Fibroblast of skin of right biceps (primary cell): ENCODE measurements around the gene TMEM235.
"Not testable (repeated sequence)": the region's sequence is repeated elsewhere in the genome, so short reads cannot be mapped to it uniquely, and the experiment has no call there.

Source experiments
- DNase-seq: peaks from one replicate; pipeline ENCODE4 v3.0.0-alpha.2; 2013

Gene TMEM235

DNA sequence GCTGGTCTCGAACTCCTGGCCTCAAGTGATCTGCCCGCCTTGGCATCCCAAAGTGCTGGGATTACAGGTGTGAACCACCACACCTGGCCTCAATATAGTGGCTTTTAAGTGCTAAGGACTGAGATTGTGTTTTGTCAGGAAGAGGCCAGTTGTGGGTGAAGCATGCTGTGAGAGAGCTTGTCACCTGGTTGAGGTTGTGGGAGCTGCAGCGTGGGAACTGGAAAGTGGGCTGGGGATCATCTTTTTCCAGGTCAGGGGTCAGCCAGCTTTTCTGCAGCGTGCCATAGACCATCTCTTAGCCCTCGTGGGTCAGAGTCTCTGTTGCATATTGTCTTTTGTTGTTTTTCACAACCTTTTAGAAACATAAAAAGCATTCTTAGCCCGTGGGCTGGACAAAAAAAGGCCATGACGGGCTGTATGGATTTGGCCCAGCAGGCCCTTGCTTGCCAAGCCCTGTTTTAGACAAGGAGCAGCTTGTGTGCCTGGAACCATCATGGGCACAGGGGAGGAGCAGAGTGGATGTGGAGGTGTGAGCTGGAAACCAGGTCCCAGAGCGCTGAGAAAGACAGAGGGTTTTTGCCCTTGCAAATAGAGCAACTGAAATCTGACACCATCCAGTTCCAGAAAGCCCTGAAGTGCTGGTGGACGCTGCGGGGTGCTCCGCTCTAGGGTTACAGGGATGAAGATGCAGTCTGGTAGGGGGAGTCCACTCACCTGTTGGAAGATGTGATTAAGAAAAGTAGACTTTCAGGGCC lies 11.9 kb upstream of the TMEM235 start:
- DNase-seq, result no peak

DNA sequence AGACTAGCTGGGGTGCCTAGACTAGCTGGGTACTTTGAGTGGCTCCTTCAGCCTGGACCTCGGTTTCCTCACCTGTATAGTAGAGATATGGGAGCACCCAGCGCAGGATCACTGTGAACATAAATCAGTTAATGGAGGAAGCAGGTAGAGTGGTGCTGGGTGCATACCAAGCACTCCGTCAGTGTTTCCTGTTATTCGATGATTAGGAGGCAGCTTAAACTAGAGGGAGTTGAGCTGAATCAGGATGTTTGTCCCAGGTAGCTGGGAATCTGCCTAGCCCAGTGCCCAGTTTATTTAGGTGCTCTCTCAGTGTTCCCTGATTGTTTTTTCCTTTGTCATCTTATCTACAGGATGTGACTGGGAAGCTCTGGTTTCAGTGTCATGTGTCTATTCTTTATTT lies 8.4 kb upstream of the TMEM235 start:
- no peak for DNase-seq

DNA sequence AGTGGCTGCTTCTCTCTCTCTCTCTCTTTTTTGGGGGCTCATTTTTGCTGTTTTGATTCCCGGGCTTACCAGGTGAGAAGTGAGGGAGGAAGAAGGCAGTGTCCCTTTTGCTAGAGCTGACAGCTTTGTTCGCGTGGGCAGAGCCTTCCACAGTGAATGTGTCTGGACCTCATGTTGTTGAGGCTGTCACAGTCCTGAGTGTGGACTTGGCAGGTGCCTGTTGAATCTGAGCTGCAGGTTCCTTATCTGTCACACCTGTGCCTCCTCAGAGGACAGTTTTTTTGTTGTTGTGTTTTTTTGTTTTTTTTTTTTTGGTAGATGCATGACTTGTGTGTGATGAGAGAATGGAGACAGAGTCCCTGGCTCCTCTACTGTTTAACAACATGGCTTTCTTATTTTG lies 7.7 kb upstream of the TMEM235 start:
- no peak for DNase-seq

DNA sequence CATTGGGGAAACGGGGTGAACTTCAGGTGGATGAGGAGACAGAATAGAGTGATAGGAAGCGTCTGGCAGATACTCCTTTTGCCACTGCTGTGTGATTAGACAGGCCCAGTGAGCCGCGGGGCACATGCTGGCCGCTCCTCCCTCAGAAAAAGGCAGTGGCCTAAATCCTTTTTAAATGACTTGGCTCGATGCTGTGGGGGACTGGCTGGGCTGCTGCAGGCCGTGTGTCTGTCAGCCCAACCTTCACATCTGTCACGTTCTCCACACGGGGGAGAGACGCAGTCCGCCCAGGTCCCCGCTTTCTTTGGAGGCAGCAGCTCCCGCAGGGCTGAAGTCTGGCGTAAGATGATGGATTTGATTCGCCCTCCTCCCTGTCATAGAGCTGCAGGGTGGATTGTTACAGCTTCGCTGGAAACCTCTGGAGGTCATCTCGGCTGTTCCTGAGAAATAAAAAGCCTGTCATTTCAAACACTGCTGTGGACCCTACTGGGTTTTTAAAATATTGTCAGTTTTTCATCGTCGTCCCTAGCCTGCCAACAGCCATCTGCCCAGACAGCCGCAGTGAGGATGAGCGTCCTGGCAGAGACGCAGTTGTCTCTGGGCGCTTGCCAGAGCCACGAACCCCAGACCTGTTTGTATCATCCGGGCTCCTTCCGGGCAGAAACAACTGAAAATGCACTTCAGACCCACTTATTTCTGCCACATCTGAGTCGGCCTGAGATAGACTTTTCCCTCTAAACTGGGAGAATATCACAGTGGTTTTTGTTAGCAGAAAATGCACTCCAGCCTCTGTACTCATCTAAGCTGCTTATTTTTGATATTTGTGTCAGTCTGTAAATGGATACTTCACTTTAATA lies 7.0 kb upstream of the TMEM235 start:
- DNase-seq, result no peak

DNA sequence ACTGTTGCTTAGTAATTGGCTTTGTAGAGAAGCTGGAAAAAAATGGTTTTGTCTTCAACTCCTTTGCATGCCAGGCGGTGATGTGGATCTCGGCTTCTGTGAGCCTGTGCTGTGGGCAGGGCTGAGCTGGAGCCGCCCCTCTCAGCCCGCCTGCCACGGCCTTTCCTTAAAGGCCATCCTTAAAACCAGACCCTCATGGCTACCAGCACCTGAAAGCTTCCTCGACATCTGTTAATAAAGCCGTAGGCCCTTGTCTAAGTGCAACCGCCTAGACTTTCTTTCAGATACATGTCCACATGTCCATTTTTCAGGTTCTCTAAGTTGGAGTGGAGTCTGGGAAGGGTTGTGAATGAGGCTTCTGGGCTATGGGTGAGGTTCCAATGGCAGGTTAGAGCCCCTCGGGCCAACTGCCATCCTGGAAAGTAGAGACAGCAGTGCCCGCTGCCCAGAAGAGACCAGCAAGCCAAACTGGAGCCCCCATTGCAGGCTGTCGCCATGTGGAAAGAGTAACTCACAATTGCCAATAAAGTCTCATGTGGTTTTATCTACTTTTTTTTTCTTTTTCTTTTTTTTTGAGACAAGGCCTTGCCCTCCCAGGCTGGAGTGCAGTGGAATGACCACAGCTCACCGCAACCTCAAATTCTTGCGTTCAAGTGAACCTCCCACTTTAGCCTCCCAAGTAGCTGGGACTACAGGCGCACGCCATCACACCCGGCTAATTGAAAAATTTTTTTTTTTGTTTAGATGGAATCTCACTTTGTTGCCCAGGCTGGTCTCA lies 6.2 kb upstream of the TMEM235 start:
- no peak for DNase-seq

DNA sequence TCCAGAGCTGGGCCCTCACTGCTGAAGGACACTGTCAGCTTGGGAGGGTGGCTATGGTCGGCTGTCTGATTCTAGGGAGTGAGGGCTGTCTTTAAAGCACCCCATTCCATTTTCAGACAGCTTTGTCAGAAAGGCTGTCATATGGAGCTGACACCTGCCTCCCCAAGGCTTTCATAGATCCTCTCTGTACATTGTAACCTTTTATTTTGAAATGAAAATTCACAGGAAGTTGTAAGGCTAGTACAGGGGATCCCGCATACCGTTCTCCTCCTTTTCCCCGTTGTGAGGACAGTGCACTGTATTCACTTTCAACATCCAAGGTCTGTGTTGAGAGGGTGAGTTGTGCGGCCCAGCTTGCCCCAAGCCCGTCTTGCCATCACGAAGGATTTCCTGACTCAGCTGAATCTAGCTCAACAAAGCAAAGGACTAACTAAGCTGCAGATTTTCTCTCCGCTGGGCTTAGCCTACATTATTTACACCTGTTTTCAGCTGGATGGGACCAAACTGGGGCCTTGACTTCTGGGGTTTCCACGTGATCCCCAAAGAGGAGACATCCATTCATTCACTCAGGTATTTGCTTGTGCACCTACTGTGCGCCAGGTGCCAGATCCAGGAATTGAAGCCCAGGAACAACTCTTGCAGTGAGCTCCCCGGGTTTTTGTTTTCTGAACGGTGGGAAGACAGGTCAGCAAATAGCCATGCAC lies 5.2 kb upstream of the TMEM235 start:
- no peak for DNase-seq

DNA sequence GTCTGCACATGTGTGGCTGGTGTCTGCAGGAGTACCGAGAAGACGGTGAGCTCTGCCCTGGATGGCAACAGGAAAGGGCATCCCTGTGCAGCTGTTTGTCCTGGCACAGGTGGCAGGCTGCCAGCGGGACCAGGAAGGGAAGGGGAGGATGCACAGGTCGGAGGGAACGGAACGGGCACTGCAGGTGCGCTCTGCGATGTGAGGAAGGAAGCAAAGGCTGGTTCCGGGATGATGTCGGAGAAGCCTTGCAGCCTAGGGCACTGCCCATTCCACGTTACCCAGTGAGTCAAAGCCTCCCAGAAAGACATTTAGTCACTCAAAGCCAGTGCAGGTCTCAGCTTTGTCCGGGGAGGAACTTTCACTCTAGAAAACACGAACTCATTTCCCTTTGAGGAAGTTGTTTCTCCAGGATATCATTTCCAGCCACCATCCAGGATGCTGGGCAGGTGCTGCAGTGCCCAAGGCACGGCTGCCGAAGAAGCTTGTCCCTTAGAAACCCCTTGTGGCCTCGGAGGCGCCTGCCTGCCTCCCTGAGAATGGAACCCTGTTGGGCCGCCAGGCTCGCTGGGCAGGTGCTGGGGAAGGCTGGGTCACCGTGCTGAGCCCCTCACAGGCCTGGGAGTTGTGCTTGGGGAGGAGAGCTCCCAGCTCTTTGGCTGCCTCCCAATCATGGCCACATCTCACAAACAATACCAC lies 4.5 kb upstream of the TMEM235 start:
- no peak for DNase-seq

DNA sequence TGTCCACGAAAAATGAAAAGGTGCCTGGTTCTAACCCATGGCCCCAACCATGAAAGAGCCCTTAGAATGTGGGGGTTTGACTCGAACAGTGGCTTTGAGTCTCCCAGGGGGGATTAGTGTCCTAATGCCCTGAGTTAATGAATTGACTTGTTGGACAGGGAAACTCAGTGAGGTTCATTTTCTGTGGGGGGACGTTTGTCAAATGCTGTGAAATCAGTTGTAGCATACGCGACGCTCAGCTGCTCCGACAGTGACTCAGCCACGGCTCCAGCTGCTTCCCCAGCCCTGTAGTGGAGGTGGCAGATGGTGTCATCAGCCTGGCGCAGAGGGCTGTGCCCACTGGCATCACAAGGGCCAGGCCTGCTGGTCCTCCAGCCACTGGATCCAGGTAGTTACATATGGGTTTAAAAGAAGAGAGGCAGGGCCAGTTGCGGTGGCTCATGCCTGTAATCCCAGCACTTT lies 3.9 kb upstream of the TMEM235 start:
- DNase-seq, result no peak

DNA sequence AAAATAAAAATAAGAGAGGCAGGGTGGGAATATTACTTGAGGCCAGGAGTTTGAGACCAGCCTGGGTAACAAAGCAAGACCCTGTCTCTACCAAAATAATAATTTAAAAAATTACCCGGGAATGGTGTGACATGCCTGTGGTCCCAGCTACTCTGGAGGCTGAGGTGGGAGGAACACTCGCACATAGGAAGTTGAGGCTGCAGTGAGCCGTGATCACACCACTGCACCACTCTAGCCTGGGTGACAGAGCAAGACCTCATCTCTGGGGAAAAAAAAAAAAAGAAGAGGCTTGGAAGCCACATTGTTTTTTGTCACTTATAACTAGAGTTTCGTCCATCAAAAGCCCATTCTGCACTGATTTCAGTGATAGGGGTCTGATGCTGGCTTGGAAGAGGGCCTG lies 3.3 kb upstream of the TMEM235 start:
- DNase-seq, result no peak

DNA sequence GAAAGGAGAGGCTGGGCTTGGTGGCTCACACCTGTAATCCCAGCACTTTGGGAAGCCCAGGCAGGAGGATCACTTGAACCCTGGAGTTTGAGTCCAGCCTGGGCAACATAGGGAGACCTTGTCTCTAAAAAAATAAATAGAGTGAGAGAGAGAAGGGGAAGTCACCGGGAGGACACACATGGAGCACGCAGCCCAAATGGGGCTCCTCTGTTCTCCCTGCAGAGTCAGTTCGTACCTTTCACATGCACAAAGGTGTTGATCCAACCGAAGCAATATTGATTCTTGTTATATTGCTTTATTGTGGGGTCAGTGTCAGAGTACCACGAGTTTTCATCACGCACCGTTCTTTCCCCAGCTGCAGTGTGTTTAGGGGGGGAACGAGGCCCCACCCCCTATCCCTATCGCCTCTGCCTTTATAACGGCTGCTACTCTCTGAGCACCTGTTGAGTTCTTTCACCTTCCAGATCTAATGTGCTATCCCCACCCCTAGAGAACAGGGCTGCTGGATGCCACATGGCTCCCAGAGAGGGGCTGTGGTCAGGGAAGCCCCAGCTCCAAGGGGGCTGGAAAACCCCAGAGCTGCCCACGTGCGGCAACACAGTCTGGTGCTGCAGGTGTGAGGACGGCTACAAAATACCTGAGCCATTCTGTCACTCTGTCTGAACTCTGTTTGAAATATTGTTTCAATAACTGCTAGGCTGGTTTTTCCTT lies 1.0 kb upstream of the TMEM235 start:
- no peak for DNase-seq

DNA sequence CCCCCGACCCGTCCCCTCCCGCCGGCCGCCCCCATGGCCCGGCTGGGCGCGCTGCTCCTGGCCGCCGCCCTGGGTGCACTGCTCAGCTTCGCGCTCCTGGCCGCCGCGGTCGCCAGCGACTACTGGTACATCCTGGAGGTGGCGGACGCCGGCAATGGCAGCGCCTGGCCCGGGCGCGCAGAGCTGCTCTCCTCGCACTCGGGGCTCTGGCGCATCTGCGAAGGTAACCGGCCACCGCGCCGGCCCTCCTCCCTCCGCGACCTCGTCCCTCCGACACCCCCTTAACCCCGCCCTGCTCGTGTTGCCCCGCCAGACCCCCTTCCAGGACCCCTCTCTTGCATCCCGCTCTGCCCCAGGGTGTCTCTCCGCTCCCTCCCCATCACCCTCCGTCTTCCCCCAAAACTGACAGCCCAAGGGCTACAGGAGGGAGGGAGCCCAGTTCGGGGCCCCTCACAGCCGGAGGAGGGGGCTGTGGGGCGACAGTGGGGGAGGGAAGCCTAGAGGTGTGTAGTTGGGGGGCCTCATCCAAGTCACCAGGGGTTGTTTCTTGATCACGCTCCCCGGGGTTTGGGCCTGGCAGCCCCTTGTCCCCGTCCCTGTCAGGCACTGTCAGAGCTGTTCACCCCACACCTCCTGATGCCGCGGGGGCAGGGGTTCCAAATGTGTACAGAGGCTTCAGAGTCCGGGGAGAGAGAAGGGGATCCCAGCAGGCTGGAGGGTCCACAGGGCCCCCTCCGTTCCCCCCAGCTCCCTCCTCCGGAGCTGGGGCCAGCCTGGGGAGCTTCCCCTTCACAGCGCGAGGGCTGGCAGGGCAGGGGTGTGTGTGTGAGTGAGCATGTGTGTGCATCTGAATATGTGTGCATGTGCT lies 794 bp downstream of the TMEM235 start:
- no peak for DNase-seq

DNA sequence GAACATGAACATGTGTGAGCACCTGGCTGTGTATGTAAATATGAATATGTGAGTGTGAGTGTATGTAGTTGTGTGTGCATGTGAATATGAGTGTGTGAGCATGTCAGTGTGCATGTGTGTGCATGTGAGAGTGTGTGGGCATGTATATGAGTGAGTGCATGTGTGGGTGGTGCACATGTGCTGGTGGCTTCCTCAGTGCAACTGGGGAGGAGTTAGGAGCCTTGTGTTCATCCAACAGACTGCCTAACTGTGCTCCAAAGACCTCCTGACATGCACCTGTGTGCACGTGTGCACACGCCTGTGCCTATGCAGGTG lies 1.4 kb downstream of the TMEM235 start:
- DNase-seq, result no peak

DNA sequence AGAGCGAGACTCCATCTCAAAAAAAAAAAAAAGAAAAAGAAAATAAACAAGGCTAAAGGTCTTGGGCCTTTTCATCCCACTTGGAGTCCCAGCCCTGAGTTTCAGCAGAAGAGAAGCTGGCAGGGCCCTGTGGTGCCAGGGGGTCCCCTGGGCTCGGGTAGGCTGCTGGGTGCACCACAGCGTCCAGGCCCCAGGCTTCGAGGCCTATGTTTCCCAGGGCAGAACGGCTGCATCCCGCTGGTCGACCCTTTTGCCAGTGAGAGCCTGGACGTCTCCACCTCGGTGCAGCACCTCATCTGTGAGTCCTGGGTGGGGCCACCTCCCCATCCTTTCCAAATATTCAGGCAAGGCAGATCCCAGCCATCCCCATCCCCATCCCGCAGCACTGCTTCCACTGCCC lies 2.2 kb downstream of the TMEM235 start:
- no peak for DNase-seq

DNA sequence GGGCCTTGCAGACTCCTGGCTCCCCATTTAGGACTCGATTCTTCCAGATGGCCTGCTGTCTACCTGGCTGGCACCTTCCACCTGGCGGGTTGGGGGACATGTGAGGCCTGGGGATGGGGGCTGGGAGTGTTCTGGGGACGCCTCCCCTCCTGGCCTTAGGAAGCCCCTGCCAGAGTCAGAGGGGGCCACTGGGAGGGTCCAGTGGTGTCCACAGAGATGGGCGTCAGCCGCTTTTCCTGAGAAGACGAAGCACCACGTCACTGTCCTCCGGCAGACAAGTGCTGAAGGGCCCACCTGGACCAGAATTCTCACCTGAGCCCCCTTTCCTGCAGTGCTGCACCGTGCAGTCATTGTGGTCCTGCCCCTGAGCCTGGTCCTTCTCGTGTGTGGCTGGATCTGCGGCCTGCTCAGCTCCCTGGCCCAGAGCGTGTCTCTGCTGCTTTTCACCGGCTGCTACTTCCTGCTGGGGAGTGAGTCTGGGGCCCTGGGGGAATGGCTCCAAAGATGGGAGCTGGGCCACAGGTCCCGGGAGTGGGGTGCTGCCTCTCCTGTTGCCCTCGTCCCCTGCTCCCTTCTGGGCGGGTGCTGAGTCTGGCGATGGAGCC lies 2.9 kb downstream of the TMEM235 start:
- no peak for DNase-seq

DNA sequence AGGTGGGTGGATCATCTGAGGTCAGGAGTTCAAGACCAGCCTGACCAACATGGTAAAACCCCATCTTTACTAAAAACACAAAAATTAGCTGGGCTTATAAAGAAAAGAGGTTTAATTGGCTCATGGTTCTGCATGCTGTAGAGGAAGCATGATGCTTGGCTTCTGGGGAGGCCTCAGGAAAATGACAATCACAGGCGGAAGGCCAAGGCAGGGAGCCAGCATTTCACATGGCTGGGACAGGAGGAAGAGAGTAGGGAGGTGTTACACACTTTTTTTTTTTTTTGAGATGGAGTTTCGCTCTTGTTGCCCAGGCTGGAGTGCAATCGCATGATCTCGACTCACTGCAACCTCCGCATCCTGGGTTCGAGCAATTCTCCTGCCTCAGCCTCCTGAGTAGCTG lies 3.6 kb downstream of the TMEM235 start:
- DNase-seq, result not testable (repeated sequence)

DNA sequence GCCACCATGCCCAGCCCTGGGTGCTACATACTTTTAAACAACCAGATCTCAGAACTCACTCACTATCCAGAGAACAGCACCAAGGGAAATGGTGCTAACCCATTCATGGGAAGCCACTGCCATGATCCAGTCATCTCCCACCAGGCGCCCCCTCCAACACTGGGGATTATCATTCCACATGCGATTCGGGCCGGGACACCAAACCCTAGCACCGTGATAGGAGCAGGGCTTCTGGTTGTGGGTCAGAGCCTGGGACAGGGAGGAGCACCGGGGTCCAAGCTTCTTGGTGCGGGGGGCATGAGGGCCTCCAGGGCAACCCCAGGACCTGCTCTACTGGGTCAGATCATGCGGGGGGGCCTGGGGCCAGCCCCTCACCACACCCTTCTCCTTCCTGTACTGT lies 4.5 kb downstream of the TMEM235 start:
- DNase-seq, result no peak

DNA sequence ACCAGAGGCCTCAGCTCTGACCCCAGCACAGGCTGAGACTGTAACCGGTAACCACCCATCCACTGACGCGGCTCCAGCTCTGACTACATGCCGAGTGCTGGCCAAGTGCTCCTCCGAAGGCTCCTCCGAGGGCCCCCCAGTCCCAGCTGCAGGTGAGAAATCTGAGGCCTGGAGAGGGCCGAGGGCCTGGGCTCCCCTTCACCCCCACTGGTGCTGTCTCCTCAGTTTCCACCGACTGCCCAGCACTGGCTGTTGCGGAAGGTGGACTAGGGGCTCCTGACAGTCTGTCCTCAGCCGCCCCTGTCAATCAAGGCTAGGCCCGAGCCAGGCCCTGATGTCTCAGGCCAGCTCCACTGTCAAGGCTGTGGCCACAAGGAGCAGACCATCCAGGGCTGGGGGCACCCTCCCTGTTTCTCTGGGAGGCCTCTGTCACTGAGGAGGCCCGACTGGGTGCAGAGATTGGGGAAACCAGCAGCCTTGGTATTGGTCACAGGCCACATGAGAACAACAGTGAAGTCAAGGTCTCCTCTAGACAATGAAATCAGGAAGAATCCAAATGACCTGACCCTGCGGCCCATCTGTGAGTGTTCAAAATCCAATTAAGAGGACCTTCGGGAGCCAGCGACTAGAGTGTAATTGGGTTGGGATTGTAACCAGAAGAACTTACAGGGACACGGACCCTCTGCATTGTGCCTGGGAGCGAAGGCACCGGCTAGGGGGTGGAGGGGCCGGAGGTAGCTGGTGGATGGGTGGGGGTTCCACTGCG lies 5.1 kb downstream of the TMEM235 start:
- no peak for DNase-seq

DNA sequence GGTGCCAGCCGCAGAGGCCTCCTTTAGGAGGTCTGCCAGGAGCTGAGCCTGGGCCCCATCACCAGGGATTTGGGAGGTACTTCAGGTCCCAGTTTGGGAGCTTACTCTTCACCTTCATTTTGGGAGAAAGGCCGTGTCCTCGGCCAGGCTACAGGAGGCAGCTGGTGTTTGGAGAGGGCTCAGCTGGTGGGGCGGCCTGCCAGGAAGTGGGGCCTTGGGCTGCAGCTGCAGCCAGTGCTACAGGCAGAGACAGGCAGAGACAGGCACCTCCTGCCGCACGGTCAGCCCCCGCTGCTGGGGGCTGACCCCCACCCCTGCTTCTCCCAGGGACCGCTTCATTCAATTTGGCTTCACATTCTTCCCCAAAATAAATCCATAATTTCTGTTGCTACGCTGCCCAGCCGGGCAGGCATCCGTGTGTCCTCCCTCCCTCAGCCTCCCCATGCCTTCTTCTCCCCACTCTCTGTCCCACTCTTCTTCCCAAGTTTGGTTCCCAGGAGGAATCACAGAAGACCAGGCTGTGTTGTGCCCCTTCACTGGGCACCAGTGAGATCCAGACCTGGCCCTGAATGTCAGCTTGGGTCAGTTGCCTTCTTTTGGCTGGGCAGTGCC lies 6.1 kb downstream of the TMEM235 start:
- DNase-seq, result no peak
